Measurements from ENCODE around the gene TMOD2.

DNA sequence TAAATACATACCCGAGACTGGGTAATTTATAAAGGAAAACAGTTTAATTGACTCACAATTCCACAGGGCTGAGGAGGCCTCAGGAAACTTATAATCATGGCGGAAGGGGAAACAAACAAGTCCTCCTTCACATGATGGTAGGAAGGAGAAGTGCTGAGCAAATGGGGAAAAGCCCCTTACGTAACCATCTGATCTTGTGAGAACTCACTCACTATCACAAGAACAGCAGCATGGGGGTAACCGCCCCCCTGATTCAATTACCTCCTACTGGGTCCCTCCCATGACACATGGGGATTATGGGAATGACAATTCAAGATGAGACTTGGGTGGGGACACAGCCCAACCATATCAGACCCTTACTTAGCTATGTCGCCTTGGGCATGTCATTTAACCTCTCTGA, 42.4 kb upstream of the TMOD2 start:
- TF ChIP-seq, protein P1, sequence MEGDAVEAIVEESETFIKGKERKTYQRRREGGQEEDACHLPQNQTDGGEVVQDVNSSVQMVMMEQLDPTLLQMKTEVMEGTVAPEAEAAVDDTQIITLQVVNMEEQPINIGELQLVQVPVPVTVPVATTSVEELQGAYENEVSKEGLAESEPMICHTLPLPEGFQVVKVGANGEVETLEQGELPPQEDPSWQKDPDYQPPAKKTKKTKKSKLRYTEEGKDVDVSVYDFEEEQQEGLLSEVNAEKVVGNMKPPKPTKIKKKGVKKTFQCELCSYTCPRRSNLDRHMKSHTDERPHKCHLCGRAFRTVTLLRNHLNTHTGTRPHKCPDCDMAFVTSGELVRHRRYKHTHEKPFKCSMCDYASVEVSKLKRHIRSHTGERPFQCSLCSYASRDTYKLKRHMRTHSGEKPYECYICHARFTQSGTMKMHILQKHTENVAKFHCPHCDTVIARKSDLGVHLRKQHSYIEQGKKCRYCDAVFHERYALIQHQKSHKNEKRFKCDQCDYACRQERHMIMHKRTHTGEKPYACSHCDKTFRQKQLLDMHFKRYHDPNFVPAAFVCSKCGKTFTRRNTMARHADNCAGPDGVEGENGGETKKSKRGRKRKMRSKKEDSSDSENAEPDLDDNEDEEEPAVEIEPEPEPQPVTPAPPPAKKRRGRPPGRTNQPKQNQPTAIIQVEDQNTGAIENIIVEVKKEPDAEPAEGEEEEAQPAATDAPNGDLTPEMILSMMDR (IDR thresholded peaks at IDR 0.05) = no peak
- no peak for TF ChIP-seq POLR2A (IDR thresholded peaks at IDR 0.05)
- no peak for TF ChIP-seq POLR2AphosphoS5 (IDR thresholded peaks at IDR 0.05)
